Measurements from ENCODE around the gene CPED1.
A peak's percentile ranks its signal among the peaks of the same experiment; 100 is the strongest.

The CPED1 gene

DNA sequence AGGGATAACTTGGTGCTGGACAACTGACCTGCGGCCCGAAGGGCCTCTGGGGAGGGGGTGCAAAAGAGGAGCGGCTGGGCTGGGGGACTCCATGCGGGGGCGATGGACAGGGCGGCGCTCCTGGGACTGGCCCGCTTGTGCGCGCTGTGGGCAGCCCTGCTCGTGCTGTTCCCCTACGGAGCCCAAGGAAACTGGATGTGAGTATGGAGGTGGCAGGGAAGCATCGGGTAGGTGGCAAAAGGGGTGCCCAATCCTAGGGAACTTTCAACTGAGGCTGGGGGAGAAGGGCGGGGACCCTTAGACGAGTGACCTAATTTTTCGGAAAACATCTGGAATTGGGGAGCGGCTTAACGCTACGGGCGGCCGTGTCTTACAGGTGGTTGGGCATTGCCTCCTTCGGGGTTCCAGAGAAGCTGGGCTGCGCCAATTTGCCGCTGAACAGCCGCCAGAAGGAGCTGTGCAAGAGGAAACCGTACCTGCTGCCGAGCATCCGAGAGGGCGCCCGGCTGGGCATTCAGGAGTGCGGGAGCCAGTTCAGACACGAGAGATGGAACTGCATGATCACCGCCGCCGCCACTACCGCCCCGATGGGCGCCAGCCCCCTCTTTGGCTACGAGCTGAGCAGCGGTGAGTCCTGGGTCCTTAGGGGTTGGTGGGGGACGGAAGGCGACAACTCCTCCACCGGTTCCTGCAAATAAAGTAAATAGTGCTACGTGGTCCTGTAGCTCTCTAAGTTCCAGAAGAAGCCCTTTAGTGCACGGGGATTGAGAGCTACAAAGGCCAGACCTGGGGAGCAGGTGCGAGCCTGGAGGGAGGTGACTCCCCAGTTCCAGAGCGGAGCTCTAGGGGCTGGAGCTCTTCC lies 340.9 kb downstream of the CPED1 start:
- no peak for TF ChIP-seq ZFX (IDR thresholded peaks at IDR 0.05; ENCODE audit: borderline replicate concordance)
- peak; percentile 29; the same call in 1 of the 2 replicates for TF ChIP-seq CTCF (IDR thresholded peaks at IDR 0.05)
- H3K27ac ChIP-seq: no peak overlapping the region

DNA sequence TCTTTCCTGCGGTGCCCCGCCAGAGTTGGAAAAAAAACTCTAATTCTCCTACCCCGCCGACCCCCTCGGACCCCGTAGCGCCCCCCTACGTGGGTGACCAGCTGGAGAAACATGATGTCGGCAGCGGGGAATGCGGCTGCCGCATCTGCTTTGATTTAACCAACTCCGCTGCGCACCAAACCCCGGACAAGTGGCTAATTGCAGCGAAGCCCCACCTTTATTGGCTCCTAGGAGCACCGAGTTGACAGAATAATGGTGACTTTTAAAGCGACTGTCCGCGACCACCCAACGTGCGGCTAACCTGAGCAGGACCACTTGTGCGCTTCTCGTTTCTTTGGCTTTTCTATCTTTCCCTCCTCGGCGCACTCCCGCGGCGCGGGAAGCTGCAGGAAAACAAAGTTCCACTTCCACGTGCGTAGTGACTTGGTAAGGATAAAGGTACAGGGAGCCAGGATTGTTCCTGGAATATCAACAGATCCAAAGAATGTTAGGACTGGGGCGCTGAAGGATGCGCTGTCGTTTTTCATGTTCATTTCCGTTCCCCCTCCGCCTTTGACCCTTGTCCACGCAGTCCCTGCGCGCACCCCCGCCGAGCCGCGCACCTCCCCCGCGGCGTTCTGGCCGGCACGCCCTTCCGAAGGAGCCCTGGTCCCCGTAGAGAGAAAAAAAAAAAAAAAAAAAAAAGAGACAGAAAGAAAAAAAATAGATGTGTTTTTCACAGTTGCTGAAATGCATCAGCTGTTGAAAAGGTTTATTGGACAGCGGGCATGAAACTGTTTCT lies 341.7 kb downstream of the CPED1 start:
- TF ChIP-seq ZFX (IDR thresholded peaks at IDR 0.05; ENCODE audit: borderline replicate concordance): no peak
- 0 out of 2 replicates have a peak, but pooled peaks have one; percentile 22 for TF ChIP-seq CTCF (IDR thresholded peaks at IDR 0.05)
- no peak overlapping the region for H3K27ac ChIP-seq

DNA sequence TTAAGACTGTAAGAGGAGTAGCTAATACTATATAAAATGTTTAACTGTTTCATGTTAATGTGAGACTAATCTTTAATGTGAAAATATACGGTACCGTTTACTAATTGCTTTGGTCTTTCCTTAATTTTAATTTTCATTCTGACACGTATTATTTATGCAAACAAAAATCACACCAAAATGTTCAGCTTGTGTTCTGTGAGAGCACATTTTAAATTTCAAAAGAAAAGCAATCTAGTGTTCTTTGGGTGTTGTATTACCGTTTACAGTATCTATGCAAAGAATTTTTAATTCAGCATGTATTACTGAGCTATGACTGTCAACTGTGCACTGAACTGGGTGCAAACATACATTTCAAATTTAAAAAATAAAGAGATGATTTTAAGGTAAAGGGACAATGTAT lies 342.5 kb downstream of the CPED1 start:
- no peak for TF ChIP-seq CTCF (IDR thresholded peaks at IDR 0.05)
- TF ChIP-seq ZFX (IDR thresholded peaks at IDR 0.05; ENCODE audit: borderline replicate concordance): no peak
- H3K27ac ChIP-seq: no peak overlapping the region

DNA sequence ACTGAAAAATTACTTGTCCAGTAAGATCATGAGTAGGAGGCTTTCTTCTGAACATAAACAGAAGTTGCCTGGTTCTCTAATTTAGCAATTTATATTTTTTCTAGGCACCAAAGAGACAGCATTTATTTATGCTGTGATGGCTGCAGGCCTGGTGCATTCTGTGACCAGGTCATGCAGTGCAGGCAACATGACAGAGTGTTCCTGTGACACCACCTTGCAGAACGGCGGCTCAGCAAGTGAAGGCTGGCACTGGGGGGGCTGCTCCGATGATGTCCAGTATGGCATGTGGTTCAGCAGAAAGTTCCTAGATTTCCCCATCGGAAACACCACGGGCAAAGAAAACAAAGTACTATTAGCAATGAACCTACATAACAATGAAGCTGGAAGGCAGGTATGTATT lies 343.1 kb downstream of the CPED1 start:
- H3K27ac ChIP-seq: no peak overlapping the region
- TF ChIP-seq ZFX (IDR thresholded peaks at IDR 0.05; ENCODE audit: borderline replicate concordance) (no peak), CTCF (IDR thresholded peaks at IDR 0.05) (no peak)

GRCh38 chr7:121334376-121334775 lies 345.9 kb downstream of the CPED1 start:
- H3K27ac ChIP-seq: no peak overlapping the region
- TF ChIP-seq ZFX (IDR thresholded peaks at IDR 0.05; ENCODE audit: borderline replicate concordance) (no peak), CTCF (IDR thresholded peaks at IDR 0.05) (no peak)

GRCh38 chr7:121334875-121335648 lies 346.6 kb downstream of the CPED1 start:
- TF ChIP-seq CTCF (IDR thresholded peaks at IDR 0.05): no peak
- TF ChIP-seq ZFX (IDR thresholded peaks at IDR 0.05; ENCODE audit: borderline replicate concordance): no peak
- no peak overlapping the region for H3K27ac ChIP-seq

Data from 22Rv1 (cell line).